Tibial nerve (tissue), 4 donors: ENCODE data around the gene SLC26A2. TPM values are rescaled to one million over a fixed set of nuclear protein-coding genes. Genes with fewer than 3 reads are reported as not detected.
"Not testable (repeated sequence)": the region's sequence is repeated elsewhere in the genome, so short reads cannot be mapped to it uniquely, and the experiment has no call there.

Experiments
- DNase-seq, 2 donors: peaks; one replicate each; pipeline ENCODE4 v3.0.0-alpha.2; 2019; ENCODE audit warnings: low spot score in 2 of 2
- H3K27ac ChIP-seq, 4 donors: fragments of 200-600 bp; sonication (generic) in 3 of 4; one replicate each; pipeline ENCODE4 v1.5.1; 2017 to 2019; ENCODE audit warnings: mild to moderate bottlenecking in 1 of 4
- H3K27me3 ChIP-seq, 2 donors: fragments of 200-600 bp; sonication (generic) in 1 of 2; one replicate each; pipeline versions ENCODE4 v1.5.1 to v1.6.0; 2017 to 2019
- H3K36me3 ChIP-seq, 3 donors: fragments of 200-600 bp; sonication (generic); one replicate each; pipeline ENCODE4 v1.5.1; 2018 to 2019
- H3K4me1 ChIP-seq, 4 donors: fragments of 200-600 bp; sonication (generic) in 3 of 4; one replicate each; pipeline ENCODE4 v1.5.1; 2017 to 2019
- H3K4me3 ChIP-seq, 4 donors: fragments of 200-600 bp; sonication (generic) in 3 of 4; one replicate each; pipeline ENCODE4 v1.5.1; 2017 to 2019; ENCODE audit warnings: mild to moderate bottlenecking in 1 of 4, moderate library complexity in 1 of 4
- H3K9me3 ChIP-seq, 4 donors: fragments of 200-600 bp; sonication (generic) in 3 of 4; one replicate each; pipeline ENCODE4 v1.5.1; 2017 to 2019
- CTCF ChIP-seq, 5 experiments: fragments of 200-600 bp in 3 of 5; fragments of 450-650 bp in 2 of 5; sonication (generic) in 3 of 5; IDR thresholded peaks; one replicate each; pipeline ENCODE4 v1.5.1; 2016 to 2019; ENCODE audit warnings: antibody characterized with exemption in 5 of 5, mild to moderate bottlenecking in 3 of 5, moderate library complexity in 2 of 5
- EP300 ChIP-seq, 2 donors: sonication (generic); formaldehyde crosslinking; IDR thresholded peaks; one replicate each; pipeline ENCODE4 v1.6.1; 2017; ENCODE audit warnings: antibody characterized with exemption in 2 of 2, mild to moderate bottlenecking in 1 of 2
- POLR2A ChIP-seq, 2 donors: fragments of 450-650 bp; IDR thresholded peaks; one replicate each; pipeline ENCODE4 v1.6.1; 2017; ENCODE audit warnings: antibody characterized with exemption in 2 of 2, mild to moderate bottlenecking in 2 of 2, moderate library complexity in 2 of 2
- WGBS, 2 donors: methylation state at CpG; one replicate each; pipeline ENCODE4 v1.1.5; 2018; 5-methylcytosine and 5-hydroxymethylcytosine counted together
- total RNA-seq, 4 donors: library from RNA; depleted of rRNA; stranded (reverse); fragments of >200 nt; gene quantifications; one replicate each; pipeline ENCODE4 v1.1.0, GENCODE V29; 2016

Gene SLC26A2
- total RNA-seq, 4 donors from 2014 or later, result 10.2 to 17.9 (median 12.4) TPM

GRCh38 chr5:149940941-149941644 is 19.5 kb upstream of the SLC26A2 start:
- Histone ChIP-seq H3K27me3 (no peaks in the 10 kb centered on the region), H3K27ac (no peak overlapping the region), H3K36me3 (no peaks in the 10 kb centered on the region), H3K9me3 (no peaks in the 10 kb centered on the region), H3K4me3 (no peak overlapping the region), H3K4me1 (peaks cover 0 to 21% (median 4%) of the 10 kb centered on the region in 4 donors)
- WGBS, 2 donors, result 49 to 74% methylated on average over 5 of the region's 5 CpGs
- no peak for TF ChIP-seq POLR2A (IDR thresholded peaks at IDR 0.05)
- TF ChIP-seq CTCF (IDR thresholded peaks at IDR 0.05), result no peak
- TF ChIP-seq EP300 (IDR thresholded peaks at IDR 0.05), result no peak
- DNase-seq, result no peak

- Histone ChIP-seq H3K36me3 (no peaks in the 10 kb centered on the region), H3K4me3 (no peak overlapping the region), H3K27ac (no peak overlapping the region), H3K9me3 (no peaks in the 10 kb centered on the region), H3K27me3 (no peaks in the 10 kb centered on the region), H3K4me1 (peaks cover 0 to 21% (median 4%) of the 10 kb centered on the region in 4 donors)
- 75 to 84% methylated on average over 4 of the region's 4 CpGs for WGBS, 2 donors
- no peak for DNase-seq
- TF ChIP-seq EP300 (IDR thresholded peaks at IDR 0.05), result no peak
These were observed 18.8 kb upstream of the SLC26A2 start for GRCh38 chr5:149941795-149942194.

GRCh38 chr5:149942199-149942598 is 18.4 kb upstream of the SLC26A2 start:
- 92 to 95% methylated on average over 2 of the region's 2 CpGs for WGBS, 2 donors
- H3K36me3 ChIP-seq, result no peaks in the 10 kb centered on the region
- H3K9me3 ChIP-seq, result no peaks in the 10 kb centered on the region
- H3K27ac ChIP-seq, result no peak overlapping the region
- H3K27me3 ChIP-seq, result no peaks in the 10 kb centered on the region
- no peak for DNase-seq
- TF ChIP-seq CTCF (IDR thresholded peaks at IDR 0.05), result no peak
- TF ChIP-seq EP300 (IDR thresholded peaks at IDR 0.05), result no peak
- no peak for TF ChIP-seq POLR2A (IDR thresholded peaks at IDR 0.05)
- peaks cover 0 to 21% (median 4%) of the 10 kb centered on the region in 4 donors for H3K4me1 ChIP-seq
- H3K4me3 ChIP-seq, result no peak overlapping the region

GRCh38 chr5:149942741-149943169 is 17.8 kb upstream of the SLC26A2 start:
- 77 to 82% methylated on average over 4 of the region's 4 CpGs for WGBS, 2 donors
- H3K27ac ChIP-seq, H3K27me3 ChIP-seq, DNase-seq, H3K4me3 ChIP-seq, H3K9me3 ChIP-seq, H3K36me3 ChIP-seq: not testable (repeated sequence)
- H3K4me1 ChIP-seq, result peaks cover 0 to 21% (median 4%) of the 10 kb centered on the region in 4 donors

DNA sequence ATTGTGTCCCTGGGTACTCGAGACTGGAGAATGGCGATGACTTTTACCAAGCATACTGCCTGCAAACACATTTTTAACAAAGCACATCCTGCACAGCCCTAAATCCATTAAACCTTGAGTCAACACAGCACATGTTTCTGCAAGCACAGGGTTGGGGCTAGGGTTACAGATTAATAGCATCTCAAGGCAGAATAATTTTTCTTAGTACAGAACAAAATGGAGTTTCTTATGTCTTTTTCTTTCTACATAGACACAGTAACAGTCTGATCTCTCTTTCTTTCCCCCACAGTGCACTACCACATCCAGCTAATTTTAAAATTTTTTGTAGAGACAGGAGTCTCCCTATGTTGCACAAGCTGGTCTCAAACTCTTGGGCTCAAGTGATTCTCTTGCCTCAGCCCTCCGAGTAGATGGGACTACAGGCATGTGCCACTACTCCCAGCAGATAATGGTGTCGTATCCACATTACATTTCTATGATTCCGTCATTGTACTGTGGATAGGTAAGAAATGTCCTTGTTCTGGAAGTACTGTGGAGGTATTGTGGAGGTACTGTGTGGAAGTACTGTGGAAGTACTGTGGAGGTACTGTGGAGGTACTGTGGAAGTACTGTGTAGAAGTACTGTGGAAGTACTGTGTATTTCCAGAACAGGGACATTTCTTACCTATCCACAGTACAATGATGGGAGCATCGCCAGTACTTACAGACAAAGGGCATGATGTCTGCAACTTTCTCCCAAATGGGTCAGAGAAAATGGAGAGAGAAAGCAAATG is 17.2 kb upstream of the SLC26A2 start:
- 88 to 92% methylated on average over 6 of the region's 6 CpGs for WGBS, 2 donors
- H3K4me3 ChIP-seq, H3K9me3 ChIP-seq, H3K27me3 ChIP-seq, H3K27ac ChIP-seq, H3K36me3 ChIP-seq, DNase-seq: not testable (repeated sequence)
- H3K4me1 ChIP-seq, result peaks cover 0 to 16% (median 1%) of the 10 kb centered on the region in 4 donors

DNA sequence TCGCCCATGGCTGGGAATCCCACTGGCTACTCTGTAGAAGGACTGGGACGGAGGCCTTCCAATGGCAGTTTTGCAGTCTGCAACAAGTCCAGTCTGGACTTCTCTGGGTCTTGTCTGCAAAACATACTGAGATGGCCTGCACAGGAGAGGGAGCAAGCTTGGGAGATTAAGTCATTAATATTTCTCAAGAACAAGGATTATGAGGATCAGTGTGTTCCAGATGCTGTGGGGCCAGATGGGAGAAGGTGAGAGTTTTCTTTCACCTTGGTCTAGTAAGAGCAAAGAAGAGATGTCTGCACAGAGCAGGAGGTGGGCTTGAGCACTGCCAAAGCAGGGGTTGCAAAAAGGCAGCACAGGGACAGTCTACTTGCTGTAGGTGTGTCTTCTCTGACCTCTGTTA is 15.9 kb upstream of the SLC26A2 start, which contains the start of gene PDE6A:
Gene PDE6A (minus strand): TSS at position 128 of the 400 bp plus-strand sequence. CDS start 120 bp downstream, at position 8.
- TF ChIP-seq POLR2A (IDR thresholded peaks at IDR 0.05) (no peak), CTCF (IDR thresholded peaks at IDR 0.05) (no peak), EP300 (IDR thresholded peaks at IDR 0.05) (no peak)
- DNase-seq, result no peak
- no peak within 1 kb of the TSS for H3K27ac ChIP-seq

More for the DNA sequence above, 15.9 kb upstream of the SLC26A2 start, which contains the start of gene PDE6A:
- Histone ChIP-seq H3K4me1 (peaks cover 0 to 13% (median 0%) of the 10 kb centered on the region in 4 donors), H3K36me3 (no peaks in the 10 kb centered on the region), H3K9me3 (no peaks in the 10 kb centered on the region), H3K27me3 (no peaks in the 10 kb centered on the region), H3K4me3 (no peak within 1 kb of the TSS)
- 97 to 100% methylated on average over 2 of the region's 2 CpGs for WGBS, 2 donors
